ENCODE measurements around the gene HIKESHI. TPM values are rescaled to one million over a fixed set of nuclear protein-coding genes. Genes with fewer than 3 reads are reported as not detected.

Gene HIKESHI
- total and polyA plus RNA-seq, 2 of the 13 experiments (the other 11 are each of a cell fraction or from before 2014, with no cell fraction given) = 67.8 to 74.8 TPM

- FAIRE-seq = no peak
- in situ Hi-C loops (cut with HindIII; ENCODE audit: extremely low pct_ligation_motif_present, low pct_unique_long_range_greater_than_20kb) = loop anchor here (25.0 kb wide), 1 partner anchor 622 kb away; the partner anchor contains the start of genes DLG2, TMEM126A and TMEM126B
- no peaks in the 10 kb centered on the region for H3K4me1 ChIP-seq (ENCODE audit: insufficient read depth, low read length)
Observed at GRCh38 chr11:86259730-86260129, 42.3 kb upstream of the HIKESHI start.

More at GRCh38 chr11:86259730-86260129, 42.3 kb upstream of the HIKESHI start:
- H4K20me1 ChIP-seq (ENCODE audit: insufficient read depth, low read length) = no peaks in the 10 kb centered on the region
- POLR2A ChIA-PET = no interaction called here
- H3K79me2 ChIP-seq (ENCODE audit: insufficient read depth, low read length) = peaks cover 7% of the 10 kb centered on the region
- no peaks in the 10 kb centered on the region; a peak in 1 of 5 replicates for H3K27me3 ChIP-seq (ENCODE audit: control insufficient read depth in 1 of 2, insufficient read depth in 2 of 2, low read length in 2 of 2)
- no peak overlapping the region for H3K27ac ChIP-seq (ENCODE audit: extremely low read length, insufficient read depth, low read length)
- H3K4me2 ChIP-seq (ENCODE audit: low read depth, low read length) = no peak overlapping the region
- DNase-seq (ENCODE audit: low spot score) = no peak
- H3K9me3 ChIP-seq (ENCODE audit: low read length) = no peaks in the 10 kb centered on the region
- intact Hi-C loops (cut with micrococcal nuclease; ENCODE audit: unreplicated experiment) = no loop called here
- no TSS peak for BruUV-seq (replicated peaks)
- no peak overlapping the region for H3K4me3 ChIP-seq (replicated peaks in 1 of 3; ENCODE audit: insufficient read depth in 1 of 3, low read depth in 2 of 3, low read length in 3 of 3)
- H3K36me3 ChIP-seq (replicated peaks in 1 of 2; ENCODE audit: control insufficient read depth in 1 of 2, insufficient read depth in 2 of 2, low read length in 2 of 2) = peaks cover 6 to 39% of the 10 kb centered on the region in 2 experiments
- TF ChIP-seq BORCS8-MEF2B (CRISPR knock-in tag; IDR thresholded peaks at IDR 0.05) (no peak), TCF7 (IDR thresholded peaks at IDR 0.05; ENCODE audit: low read depth) (no peak), ZBTB21 (CRISPR knock-in tag; IDR thresholded peaks at IDR 0.05) (no peak), ZNF275 (CRISPR knock-in tag; IDR thresholded peaks at IDR 0.05; ENCODE audit: borderline replicate concordance) (no peak), FOXO1 (CRISPR knock-in tag; IDR thresholded peaks at IDR 0.05) (no peak), ZEB1 (IDR thresholded peaks at IDR 0.05; ENCODE audit: insufficient replicate concordance, low read depth) (no peak), HMG20B (CRISPR knock-in tag; conservative IDR thresholded peaks at IDR 0.05) (no peak), SNAPC4 (CRISPR knock-in tag; IDR thresholded peaks at IDR 0.05) (no peak), NFYB (CRISPR knock-in tag; IDR thresholded peaks at IDR 0.05) (no peak), SOX13 (IDR thresholded peaks at IDR 0.05) (no peak), SOX13 (CRISPR knock-in tag; conservative IDR thresholded peaks at IDR 0.05 in 1 of 2, IDR thresholded peaks at IDR 0.05 in 1 of 2) (no peak), ZFP41 (CRISPR knock-in tag; IDR thresholded peaks at IDR 0.05; ENCODE audit: borderline replicate concordance) (no peak)
- TF ChIP-seq, protein P1, sequence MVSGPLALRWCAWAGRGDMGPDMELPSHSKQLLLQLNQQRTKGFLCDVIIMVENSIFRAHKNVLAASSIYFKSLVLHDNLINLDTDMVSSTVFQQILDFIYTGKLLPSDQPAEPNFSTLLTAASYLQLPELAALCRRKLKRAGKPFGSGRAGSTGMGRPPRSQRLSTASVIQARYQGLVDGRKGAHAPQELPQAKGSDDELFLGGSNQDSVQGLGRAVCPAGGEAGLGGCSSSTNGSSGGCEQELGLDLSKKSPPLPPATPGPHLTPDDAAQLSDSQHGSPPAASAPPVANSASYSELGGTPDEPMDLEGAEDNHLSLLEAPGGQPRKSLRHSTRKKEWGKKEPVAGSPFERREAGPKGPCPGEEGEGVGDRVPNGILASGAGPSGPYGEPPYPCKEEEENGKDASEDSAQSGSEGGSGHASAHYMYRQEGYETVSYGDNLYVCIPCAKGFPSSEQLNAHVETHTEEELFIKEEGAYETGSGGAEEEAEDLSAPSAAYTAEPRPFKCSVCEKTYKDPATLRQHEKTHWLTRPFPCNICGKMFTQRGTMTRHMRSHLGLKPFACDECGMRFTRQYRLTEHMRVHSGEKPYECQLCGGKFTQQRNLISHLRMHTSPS (CRISPR knock-in tag; IDR thresholded peaks at IDR 0.05; ENCODE audit: low read depth) = no peak
- TF ChIP-seq, protein P2, sequence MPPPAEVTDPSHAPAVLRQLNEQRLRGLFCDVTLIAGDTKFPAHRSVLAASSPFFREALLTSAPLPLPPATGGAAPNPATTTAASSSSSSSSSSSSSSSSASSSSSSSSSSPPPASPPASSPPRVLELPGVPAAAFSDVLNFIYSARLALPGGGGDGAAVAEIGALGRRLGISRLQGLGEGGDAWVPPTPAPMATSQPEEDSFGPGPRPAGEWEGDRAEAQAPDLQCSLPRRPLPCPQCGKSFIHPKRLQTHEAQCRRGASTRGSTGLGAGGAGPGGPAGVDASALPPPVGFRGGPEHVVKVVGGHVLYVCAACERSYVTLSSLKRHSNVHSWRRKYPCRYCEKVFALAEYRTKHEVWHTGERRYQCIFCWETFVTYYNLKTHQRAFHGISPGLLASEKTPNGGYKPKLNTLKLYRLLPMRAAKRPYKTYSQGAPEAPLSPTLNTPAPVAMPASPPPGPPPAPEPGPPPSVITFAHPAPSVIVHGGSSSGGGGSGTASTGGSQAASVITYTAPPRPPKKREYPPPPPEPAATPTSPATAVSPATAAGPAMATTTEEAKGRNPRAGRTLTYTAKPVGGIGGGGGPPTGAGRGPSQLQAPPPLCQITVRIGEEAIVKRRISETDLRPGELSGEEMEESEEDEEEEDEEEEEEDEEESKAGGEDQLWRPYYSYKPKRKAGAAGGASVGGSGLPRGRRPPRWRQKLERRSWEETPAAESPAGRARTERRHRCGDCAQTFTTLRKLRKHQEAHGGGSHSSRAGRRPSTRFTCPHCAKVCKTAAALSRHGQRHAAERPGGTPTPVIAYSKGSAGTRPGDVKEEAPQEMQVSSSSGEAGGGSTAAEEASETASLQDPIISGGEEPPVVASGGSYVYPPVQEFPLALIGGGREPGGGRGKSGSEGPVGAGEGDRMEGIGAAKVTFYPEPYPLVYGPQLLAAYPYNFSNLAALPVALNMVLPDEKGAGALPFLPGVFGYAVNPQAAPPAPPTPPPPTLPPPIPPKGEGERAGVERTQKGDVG (CRISPR knock-in tag; IDR thresholded peaks at IDR 0.05; ENCODE audit: borderline replicate concordance) = no peak
- WGBS (ENCODE audit: low lambda C conversion rate) = 94% methylated on average over 1 of the region's 1 CpG
- H3K9ac ChIP-seq (ENCODE audit: insufficient read depth, low read depth, low read length) = no peak overlapping the region
- H2AFZ ChIP-seq (ENCODE audit: low read length) = no peak overlapping the region
- ATAC-seq = no peak
- CTCF ChIA-PET (ENCODE audit: low intra/inter-chr PET ratio, low total read pairs) = no interaction called here

All from HepG2 (cell line).